GM19035 (cell line): ENCODE measurements around the gene TPD52L2.
A peak's percentile ranks its signal among the peaks of the same experiment; 100 is the strongest.
"Not testable (repeated sequence)": the region's sequence is repeated elsewhere in the genome, so short reads cannot be mapped to it uniquely, and the experiment has no call there.

Experiments used
- ATAC-seq: cut with Tn5 transposase; IDR thresholded peaks from one replicate; pipeline ENCODE4 v1.9.1; 2021; ENCODE audit not compliant: unreplicated experiment

The TPD52L2 gene

DNA sequence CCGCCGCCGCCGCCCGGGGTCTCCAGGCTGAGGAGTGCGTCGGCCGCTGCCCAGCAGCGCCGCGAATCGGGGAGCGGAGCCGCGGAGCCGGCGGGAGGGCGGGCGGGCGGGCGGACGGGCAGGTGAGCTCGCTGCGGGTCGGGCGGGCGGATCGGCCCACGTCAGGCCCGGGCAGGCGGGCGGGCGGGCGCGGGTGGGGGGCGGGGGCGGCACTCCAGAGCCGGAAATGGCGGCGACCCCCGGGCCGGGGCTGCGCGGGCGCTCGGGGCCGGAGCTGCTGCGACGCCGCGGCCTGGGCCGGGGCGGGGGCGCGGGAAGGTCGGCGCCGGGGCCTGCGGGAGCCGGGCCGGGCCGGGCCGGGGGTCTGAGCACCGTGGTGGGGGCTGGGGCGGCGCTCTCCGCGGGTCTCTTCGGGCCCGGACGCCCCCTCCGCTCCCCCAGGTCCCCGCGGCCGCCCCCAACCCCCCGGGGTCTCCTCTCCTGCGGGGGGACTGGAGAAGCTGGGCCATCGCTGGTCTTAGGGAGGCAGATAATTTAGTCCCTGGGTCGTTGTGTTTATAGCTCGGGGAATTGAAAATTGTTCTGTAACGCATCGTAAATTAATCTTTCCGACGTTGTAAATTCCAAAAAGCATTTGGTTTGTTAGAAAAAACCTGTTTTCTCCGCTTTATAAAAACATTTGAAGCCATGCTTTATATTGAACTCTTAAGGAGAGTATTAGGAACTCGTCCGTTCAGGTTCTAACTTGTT, 30.3 kb downstream of the TPD52L2 start:
- ATAC-seq = peak; percentile 23

DNA sequence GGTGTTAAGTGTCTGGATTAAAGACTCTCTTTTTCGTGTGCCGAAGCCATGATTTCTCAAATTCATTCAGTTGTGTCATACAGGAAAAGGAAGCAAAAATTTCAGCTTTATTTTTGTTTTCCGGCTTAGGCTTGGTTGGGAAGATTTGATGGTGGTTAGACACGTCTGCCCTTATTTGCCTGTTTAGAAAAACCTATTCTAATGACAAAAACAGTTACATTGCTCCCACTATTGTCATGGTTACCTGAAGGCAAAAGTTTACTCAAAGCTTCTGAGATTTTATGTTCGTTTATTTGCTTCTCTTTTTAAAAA, 30.8 kb downstream of the TPD52L2 start:
- ATAC-seq = no peak

DNA sequence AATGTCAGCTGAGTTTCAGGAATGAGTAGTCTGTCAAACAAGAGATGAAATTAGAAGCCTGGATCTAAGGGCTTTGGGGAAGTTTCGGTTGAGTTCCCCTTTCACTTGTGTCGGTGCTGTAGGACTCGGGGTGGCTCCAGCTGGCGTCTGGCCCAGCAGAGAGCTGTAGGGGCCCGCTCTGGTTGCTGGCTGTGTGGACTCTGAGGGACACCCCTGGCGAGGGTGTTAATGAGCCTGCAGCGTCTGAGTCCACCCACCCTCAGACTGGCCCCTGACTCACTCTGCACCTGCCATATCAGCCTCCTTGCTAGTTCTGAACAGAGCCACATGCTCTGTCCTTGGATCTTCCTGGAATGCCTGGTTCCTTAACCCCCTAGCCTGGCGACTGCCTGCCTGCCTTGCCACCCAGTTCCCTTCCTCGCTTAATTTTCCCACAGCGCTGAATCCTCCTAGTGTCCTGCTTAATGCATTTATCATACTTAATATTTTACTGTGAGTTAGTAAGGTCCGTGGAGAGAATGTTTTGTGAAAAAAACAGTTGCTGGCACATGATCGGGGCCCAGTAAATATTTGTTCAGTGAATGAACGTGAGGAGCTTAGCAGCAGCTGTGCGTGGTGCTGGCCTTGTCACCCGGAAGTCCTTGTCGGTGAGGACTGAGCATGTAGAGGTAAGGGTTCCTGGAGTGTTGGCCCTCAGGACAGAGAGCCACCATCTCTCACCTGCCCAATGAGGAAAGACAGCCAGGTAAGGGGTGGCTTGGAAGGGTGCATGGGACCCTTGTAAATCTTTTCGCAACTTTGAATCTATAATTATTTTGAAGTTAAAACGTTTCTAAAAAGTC, 31.4 kb downstream of the TPD52L2 start:
- ATAC-seq = no peak

DNA sequence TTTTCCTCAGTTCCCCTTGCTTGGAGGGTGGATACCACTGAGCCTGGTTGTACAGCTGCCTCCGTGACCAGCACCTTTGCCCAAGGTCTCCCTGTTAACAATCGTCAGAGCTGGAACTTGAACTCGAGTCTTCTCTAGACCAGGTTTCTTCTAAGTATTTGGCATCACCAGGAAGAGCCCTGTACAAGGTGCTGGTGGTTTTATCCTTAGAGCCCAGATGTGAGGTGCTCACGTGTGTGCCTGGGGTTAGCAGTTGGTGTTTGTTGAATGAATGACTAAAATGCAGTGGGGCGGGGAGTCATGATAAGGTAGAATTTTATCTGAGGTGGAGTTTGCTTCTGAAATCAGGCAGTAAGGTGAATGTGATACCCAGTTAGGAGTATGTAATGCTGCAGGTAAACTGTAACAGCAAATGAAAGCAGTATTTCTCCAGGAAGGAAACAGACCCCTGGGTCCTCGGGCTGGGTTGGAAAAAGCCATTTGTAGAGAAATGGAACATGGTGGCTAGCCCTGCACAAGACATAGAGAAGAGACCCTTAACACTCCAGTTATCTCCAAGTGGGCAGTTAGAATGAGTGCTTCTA, 33.0 kb downstream of the TPD52L2 start:
- ATAC-seq = no peak

DNA sequence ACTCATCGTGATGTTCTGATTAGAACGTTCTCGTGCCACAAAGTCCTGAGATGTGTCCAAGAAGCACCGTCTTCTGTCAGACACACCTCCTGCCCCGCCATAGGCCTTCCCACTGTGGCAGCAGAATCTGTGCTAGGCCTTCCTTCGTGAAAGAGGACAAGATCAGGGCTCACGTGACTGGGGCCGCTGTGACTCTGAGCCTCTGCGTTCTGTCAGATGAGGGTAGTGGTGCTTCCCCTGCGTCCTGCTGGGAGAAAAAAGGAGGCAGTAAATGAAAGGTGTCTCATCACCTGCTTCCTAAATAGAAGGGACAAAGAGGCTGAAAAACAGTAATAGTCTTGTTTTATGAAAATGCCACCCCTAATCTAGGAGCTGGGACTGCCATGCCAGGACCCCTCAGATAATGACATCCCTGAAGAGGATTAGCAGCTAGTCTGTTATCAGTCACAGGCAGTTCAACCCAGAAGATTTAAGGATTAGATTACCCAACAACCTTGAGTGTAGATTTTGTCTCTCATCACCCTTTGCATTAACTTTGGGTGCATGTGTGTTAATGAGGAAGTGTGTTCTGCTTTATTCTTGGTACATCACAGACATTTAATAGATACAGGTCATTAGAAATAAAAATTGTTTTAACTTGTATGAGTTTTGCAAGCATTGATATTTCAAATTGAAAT, 34.0 kb downstream of the TPD52L2 start:
- no peak for ATAC-seq

DNA sequence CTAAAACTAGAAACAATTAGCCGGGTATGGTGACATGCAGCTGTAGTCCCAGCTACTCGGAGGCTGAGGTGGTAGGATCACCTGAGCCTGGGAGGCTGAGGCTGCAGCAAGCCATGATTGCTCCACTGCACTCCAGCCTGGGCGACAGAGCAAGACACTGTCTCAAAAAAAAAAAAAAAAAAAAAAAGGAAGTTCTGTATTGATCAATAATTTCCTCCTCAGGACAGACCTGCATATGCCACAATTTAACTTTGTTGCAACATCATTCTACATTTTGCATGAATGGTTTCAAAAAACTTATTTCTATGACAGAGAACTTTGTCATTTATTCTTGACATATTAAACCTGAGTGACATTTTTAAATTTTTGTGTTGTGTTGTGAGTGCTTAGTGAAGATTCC, 35.3 kb downstream of the TPD52L2 start:
- ATAC-seq = no peak

DNA sequence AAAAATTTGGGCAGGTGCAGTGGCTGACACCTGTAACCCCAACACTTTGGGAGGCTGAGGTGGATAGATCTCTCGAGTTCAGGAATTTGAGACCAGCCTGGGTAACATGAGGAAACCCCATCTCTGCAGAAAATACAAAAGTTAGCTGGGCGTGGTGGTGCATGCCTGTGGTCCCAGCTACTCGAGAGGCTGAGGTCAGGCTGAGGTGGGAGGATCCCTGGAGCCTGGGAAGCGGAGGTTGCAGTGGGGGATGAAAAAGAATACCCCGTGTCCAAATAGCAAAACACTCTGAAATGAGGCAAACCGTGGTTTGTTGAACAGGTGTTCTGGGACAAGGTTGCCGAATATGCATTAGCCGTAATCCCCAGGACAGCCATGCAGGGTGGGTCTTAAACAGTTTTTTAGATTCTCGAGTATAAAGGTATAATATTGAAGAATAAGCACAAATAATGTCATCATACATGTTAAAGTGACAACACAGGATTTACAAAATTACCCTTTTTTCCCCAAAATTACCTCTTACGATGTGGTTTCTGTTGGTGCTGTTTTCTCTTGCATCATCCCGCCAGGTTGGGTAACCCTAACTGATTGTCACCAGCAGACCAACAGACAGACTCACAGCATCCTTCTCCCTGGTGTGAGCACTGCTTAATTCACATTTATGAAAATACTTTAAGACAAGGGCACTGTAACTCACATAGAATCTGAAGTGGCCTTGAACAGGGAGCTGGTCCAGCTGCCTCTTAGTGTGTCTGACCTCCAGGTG, 38.9 kb downstream of the TPD52L2 start:
- no peak for ATAC-seq

DNA sequence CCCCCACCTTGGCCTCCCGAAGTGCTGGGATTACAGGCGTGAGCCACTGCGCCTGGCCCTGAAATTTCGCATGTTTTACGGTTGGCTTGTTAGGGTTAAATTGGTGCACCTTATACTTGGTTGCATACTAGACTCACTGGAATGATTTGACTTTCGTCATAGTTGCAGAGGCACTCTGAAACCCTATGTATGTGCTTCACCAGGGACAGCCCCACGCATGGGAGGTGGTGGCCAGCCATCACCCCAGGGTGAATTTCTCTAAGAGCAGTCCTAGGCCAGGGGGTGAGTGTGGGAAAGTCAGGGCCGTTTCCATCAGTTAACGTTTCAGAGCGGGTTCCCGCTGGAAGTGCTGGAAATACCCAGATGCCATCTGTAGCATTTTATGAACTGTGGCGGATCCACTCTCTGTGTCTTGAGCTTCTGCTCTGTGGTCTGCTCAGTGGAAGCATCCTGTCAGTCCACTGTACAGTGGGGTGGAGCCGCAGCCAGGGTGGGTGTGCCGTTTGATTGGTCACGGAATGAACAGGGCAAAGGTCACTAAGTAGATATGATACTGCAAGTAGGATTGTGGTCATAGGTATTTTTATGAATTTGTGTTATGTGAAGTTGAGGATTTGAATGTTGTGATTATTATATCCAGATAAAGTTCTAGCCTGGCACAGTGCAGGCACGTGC, 43.1 kb downstream of the TPD52L2 start:
- ATAC-seq = no peak

DNA sequence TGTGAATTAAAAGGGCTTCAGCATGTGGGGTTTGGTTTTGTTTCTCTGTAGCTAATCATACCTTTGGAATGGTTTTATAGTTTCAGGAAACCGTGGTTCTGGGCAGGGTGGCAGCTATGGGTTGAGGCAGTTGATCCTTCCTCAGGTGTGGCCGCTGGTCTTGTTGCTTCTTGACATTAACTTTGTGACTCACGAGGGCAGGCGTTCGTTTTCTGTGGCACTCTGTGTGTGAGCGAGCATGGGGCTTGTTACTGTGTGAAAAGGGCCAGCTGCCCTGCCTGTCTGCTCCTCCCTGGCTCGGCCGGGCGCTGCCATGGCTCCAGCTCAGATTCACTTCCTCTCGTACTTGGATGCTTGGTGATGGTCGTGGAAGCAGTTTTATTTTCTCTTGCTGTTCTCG, 46.1 kb downstream of the TPD52L2 start:
- no peak for ATAC-seq

DNA sequence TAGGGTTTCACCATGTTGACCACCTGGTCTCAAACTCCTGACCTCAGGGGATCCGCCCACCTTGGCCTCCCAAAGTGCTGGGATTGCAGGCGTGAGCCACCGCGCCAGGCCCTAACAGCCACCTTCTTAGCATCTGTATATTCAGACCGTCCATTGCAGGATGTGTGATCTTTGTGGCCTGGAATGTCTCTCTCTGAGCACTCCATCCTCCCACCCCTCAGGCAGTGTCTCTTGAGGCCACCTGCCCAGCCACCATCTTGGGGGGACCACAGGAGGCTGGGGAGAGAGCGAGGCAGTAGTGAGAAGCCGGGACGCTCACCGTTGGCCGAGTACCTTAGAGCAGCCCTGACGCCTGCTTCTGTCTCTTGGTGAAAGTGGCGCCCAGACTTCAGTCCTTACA, 48.7 kb downstream of the TPD52L2 start:
- no peak for ATAC-seq

DNA sequence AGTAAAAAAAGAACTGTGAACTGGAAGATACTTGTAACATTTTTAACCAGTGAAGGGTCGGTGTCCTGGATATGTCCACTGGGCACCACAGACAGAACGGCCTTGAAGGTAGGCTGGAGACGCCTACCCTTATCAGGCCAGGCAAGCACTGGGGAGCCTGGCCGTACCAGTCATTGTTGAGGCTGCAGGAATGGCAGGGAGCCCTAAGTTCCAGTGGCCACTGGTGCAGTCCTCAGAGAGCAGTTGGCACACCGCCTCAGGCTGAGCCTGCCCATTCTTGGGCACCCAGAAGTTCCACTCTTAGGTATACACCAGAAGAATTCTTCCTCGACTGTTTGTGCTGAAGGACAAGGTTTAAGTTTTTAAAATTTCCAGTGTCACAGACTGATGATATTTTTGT, 50.4 kb downstream of the TPD52L2 start:
- ATAC-seq = no peak

DNA sequence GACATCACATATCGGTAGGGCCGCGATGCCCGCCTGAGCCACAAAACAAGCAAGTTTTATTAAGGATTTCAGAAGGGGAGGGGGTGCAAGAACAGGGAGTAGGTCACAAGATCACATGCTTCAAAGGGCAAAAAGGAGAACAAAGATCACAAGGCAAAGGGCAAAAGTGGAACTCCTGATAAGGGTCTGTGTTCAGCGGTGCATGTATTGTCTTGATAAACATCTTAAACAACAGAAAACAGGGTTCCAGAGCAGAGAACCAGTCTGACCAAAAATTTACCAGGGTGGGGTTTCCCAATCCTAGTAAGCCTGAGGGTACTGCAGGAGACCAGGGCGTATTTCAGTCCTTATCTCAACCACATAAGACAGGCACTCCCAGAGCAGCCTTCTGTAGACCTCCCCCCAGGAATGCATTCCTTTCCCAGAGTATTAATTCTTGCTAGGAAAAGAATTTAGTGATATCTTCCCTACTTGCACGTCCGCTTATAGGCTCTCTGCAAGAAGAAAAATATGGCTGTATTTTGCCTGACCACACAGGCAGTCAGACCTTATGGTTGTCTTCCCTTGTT, 51.4 kb downstream of the TPD52L2 start:
- ATAC-seq = not testable (repeated sequence)

DNA sequence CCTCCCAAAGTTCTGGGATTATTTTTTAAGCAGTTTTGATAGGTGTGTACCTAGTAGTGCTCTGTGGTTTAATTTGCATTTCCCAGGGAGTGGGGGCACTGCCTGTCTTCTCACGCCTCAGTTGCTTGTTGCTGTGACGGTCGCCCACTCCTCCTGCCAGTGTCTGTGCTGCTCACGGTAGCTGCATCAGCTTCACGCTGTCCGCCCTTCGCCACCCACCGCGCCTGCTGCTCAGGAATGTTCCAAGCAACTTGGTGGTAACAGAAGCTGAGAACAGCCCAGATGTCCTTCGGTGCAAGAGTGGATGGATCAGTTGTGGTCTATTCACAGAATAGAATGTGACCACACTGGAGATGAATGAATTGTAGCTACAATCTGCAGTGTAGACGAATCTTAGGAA, 52.7 kb downstream of the TPD52L2 start:
- no peak for ATAC-seq

DNA sequence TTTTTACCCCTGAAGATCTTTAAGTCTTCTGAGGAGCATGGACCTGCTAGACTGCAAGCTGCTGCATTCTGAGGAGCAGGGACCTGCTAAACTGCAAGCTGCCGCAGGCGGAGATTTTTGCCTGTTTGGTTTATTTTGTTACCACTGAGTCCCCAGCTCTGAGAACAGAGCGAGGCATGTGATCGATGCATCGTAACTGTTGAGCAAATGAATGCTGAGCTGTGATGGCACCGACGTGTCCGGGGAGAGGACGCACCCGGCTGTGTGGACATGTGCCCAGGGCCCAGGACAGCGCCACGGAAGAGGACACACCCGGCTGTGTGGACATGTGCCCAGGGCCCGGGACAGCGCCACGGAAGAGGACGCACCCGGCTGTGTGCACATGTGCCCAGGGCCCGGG, 54.1 kb downstream of the TPD52L2 start:
- no peak for ATAC-seq

DNA sequence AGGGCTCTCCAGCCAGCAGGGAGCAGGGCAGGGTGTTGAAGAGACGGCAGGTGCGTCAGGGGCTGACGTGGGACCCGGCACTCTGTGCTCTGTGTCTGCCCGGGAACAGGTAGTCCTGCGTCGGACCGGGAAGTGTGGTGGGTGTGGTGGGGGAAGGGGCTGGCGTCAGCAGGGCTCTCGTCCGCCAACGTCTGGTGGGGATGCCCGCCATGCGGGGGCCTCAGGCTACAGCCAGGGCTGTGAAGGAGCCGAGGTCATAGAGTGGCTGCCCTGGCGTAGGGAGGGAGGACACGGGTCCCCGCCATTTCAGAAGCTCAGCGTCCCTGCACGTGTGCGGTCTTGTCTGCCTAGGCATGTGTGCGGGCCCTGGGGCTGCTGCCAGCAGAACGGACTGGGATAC, 55.2 kb downstream of the TPD52L2 start:
- no peak for ATAC-seq

DNA sequence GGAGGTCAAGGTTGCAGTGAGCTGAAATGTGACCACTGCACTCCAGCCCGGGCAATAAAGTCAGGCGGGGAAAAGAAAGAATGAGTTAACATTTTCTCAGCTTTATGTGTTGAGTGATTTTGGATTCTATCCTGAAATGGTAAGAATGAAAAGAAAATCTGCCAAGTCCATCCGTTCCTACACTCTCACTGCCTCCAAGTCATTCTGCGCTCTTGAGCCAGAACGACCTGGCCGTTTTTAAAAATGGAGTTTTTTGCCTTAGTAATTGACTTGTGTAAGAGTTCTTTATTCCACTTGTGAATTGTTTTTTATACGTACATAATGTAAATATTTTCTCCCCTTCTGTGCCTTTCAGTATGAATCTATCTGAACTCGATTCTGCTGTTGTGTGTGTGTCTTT, 58.6 kb downstream of the TPD52L2 start:
- ATAC-seq = no peak

DNA sequence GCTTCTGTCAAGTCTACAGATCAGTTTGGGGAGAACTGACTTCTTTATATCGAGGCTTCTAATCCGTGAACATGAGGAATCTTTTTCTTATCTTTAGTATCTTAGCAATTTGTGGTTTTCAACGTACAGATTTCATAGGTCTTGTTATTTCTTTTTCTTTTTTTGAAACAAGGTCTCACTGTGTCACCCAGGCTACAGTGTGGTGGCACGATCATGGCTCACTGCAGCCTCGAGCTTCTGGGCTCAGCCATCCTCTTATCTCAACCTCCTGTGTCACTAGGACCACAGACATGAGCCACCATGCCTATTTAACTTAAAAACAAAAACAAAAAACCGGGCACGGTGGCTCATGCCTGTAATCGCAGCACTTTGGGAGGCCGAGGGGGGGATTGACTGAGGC, 59.2 kb downstream of the TPD52L2 start:
- ATAC-seq = no peak

DNA sequence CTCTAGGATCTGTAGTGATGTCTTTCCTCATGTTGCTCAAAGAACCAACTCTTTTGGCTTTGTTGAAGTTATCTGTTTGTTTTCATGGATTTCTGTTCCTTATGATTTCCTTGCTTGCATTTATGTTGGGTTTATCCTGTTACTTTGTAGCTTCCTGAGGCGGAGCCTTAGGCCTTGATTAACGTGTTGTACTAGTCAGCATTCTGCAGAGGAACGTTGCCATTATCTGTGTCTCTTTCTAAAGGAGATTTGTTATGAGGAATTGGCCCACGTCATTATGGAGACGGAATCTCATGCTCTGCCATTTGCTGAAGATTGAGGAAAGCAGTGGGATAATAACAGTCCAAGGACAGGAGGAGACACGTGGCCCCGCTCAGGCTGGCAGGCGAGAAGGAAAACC, 61.2 kb downstream of the TPD52L2 start:
- no peak for ATAC-seq

DNA sequence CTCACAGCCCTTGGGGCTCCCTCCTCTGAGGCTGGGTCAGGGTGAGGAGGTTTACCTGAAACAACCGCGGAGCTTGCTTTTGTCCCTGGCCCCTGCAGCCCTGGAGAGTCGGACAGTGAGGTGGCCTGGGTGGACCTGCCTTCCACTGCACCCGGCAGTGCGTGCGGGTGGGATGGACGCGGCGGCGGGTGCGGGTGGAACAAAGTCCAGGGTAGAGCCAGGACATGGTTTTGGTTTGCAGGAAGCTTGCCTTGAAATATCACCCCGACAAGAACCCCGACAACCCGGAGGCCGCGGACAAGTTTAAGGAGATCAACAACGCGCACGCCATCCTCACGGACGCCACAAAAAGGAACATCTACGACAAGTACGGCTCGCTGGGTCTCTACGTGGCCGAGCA, 64.0 kb downstream of the TPD52L2 start:
- ATAC-seq = no peak

DNA sequence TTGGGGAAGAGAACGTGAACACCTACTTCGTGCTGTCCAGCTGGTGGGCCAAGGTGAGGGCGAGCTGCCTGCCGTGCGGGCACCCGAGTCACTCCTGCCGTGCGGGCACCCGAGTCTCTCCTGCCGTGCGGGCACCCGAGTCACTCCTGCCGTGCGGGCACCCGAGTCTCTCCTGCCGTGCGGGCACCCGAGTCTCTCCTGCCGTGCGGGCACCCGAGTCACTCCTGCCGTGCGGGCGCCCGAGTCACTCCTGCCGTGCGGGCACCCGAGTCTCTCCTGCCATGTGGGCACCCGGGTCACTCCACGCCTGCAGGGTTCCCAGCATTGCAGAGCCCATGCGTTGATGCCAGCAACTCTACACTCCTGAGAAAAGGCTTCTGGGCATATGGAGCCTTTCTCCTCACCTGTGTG, 64.4 kb downstream of the TPD52L2 start:
- ATAC-seq = not testable (repeated sequence)
